Mononuclear cell (primary cell): ENCODE results near the gene NMNAT2. TPM values are rescaled to one million over a fixed set of nuclear protein-coding genes. Genes with fewer than 3 reads are reported as not detected.

ENCODE experiments used
- H3K27me3 ChIP-seq: 2 replicates; pipeline ENCODE4 v1.6.0; 2011; ENCODE audit warnings: low read length, control low read depth; ENCODE audit not compliant: insufficient read depth
- H3K4me1 ChIP-seq: 2 replicates; pipeline ENCODE4 v1.5.1; 2011; ENCODE audit warnings: mild to moderate bottlenecking, low read length, control low read depth; ENCODE audit not compliant: insufficient read depth
- H3K4me3 ChIP-seq: 2 replicates; pipeline ENCODE4 v1.5.1; 2011; ENCODE audit warnings: mild to moderate bottlenecking, low read length, moderate library complexity
- H3K9me3 ChIP-seq: 2 replicates; pipeline ENCODE4 v1.5.1; 2011; ENCODE audit warnings: low read depth, mild to moderate bottlenecking, control low read depth, low read length
- total RNA-seq: library from RNA; depleted of rRNA; stranded (reverse); fragments of >200 nt; gene quantifications from one replicate; pipeline ENCODE4 v1.2.3, GENCODE V29; 2012

NMNAT2 gene
- total RNA-seq, 1 donor, result not detected

- Histone ChIP-seq H3K27me3 (peaks cover 2% of the 10 kb centered on the region), H3K9me3 (no peaks in the 10 kb centered on the region), H3K4me3 (no peak overlapping the region), H3K4me1 (no peaks in the 10 kb centered on the region)
These were observed 150.3 kb downstream of the NMNAT2 start for GRCh38 chr1:183267646-183268431.

- Histone ChIP-seq H3K9me3 (no peaks in the 10 kb centered on the region), H3K4me1 (no peaks in the 10 kb centered on the region), H3K27me3 (peaks cover 5% of the 10 kb centered on the region), H3K4me3 (no peak overlapping the region)
These were observed 154.1 kb downstream of the NMNAT2 start for GRCh38 chr1:183263886-183264602.

GRCh38 chr1:183262628-183263200, 155.5 kb downstream of the NMNAT2 start:
- H3K4me1 ChIP-seq, result no peaks in the 10 kb centered on the region
- H3K9me3 ChIP-seq, result no peaks in the 10 kb centered on the region
- no peak overlapping the region for H3K4me3 ChIP-seq
- peaks cover 5% of the 10 kb centered on the region for H3K27me3 ChIP-seq

- H3K4me3 ChIP-seq, result no peak overlapping the region
- H3K9me3 ChIP-seq, result no peaks in the 10 kb centered on the region
- peaks cover 5% of the 10 kb centered on the region for H3K27me3 ChIP-seq
- no peaks in the 10 kb centered on the region for H3K4me1 ChIP-seq
These were observed 158.3 kb downstream of the NMNAT2 start for GRCh38 chr1:183259924-183260323.

GRCh38 chr1:183255073-183255472, 163.1 kb downstream of the NMNAT2 start:
- H3K27me3 ChIP-seq, result peaks cover 3% of the 10 kb centered on the region
- no peaks in the 10 kb centered on the region for H3K9me3 ChIP-seq
- H3K4me1 ChIP-seq, result no peaks in the 10 kb centered on the region
- H3K4me3 ChIP-seq, result no peak overlapping the region

- H3K9me3 ChIP-seq, result no peaks in the 10 kb centered on the region
These were observed 166.2 kb downstream of the NMNAT2 start for GRCh38 chr1:183251959-183252450.

GRCh38 chr1:183251101-183251958, 166.8 kb downstream of the NMNAT2 start:
- H3K27me3 ChIP-seq, result peaks cover 3% of the 10 kb centered on the region
- H3K4me3 ChIP-seq, result no peak overlapping the region
- no peaks in the 10 kb centered on the region for H3K4me1 ChIP-seq
- no peaks in the 10 kb centered on the region for H3K9me3 ChIP-seq

More at GRCh38 chr1:183251959-183252450, 166.2 kb downstream of the NMNAT2 start:
- Histone ChIP-seq H3K4me1 (no peaks in the 10 kb centered on the region), H3K4me3 (no peak overlapping the region), H3K27me3 (peaks cover 3% of the 10 kb centered on the region)

GRCh38 chr1:183249941-183250452, 168.2 kb downstream of the NMNAT2 start:
- Histone ChIP-seq H3K9me3 (no peaks in the 10 kb centered on the region), H3K4me3 (no peak overlapping the region), H3K4me1 (peaks cover 6% of the 10 kb centered on the region), H3K27me3 (peaks cover 3% of the 10 kb centered on the region)

GRCh38 chr1:183248989-183249691, 169.0 kb downstream of the NMNAT2 start:
- Histone ChIP-seq H3K27me3 (peaks cover 3% of the 10 kb centered on the region), H3K9me3 (no peaks in the 10 kb centered on the region), H3K4me1 (peaks cover 13% of the 10 kb centered on the region), H3K4me3 (no peak overlapping the region)

- H3K4me1 ChIP-seq, result peaks cover 25% of the 10 kb centered on the region
- peaks cover 3% of the 10 kb centered on the region for H3K27me3 ChIP-seq
- no peak overlapping the region for H3K4me3 ChIP-seq
- H3K9me3 ChIP-seq, result no peaks in the 10 kb centered on the region
These were observed 170.2 kb downstream of the NMNAT2 start for GRCh38 chr1:183247931-183248330.

GRCh38 chr1:183247484-183247883, 170.7 kb downstream of the NMNAT2 start:
- Histone ChIP-seq H3K4me1 (peaks cover 27% of the 10 kb centered on the region), H3K9me3 (no peaks in the 10 kb centered on the region), H3K4me3 (no peak overlapping the region), H3K27me3 (peaks cover 3% of the 10 kb centered on the region)

- peaks cover 27% of the 10 kb centered on the region for H3K4me1 ChIP-seq
- no peak overlapping the region for H3K4me3 ChIP-seq
- no peaks in the 10 kb centered on the region for H3K9me3 ChIP-seq
- peaks cover 3% of the 10 kb centered on the region for H3K27me3 ChIP-seq
These were observed 171.1 kb downstream of the NMNAT2 start for GRCh38 chr1:183247066-183247465.

- no peaks in the 10 kb centered on the region for H3K9me3 ChIP-seq
- H3K4me1 ChIP-seq, result peaks cover 27% of the 10 kb centered on the region
- H3K4me3 ChIP-seq, result no peak overlapping the region
- peaks cover 3% of the 10 kb centered on the region for H3K27me3 ChIP-seq
These were observed 171.7 kb downstream of the NMNAT2 start for GRCh38 chr1:183246436-183246835.

GRCh38 chr1:183245357-183245756, 172.8 kb downstream of the NMNAT2 start:
- Histone ChIP-seq H3K4me3 (no peak overlapping the region), H3K9me3 (no peaks in the 10 kb centered on the region), H3K4me1 (peaks cover 27% of the 10 kb centered on the region), H3K27me3 (no peaks in the 10 kb centered on the region)
